ENCODE measurements around the gene VCAM1. TPM values are rescaled to one million over a fixed set of nuclear protein-coding genes. Genes with fewer than 3 reads are reported as not detected.

The VCAM1 gene
- total RNA-seq, 3 donors from 2014 or later (not counting 1 experiment from before 2014, with no cell fraction given): 0.12 to 0.15 TPM; not detected in 1

GRCh38 chr1:100759188-100759587 is 39.6 kb downstream of the VCAM1 start:
- no peaks in the 10 kb centered on the region for H3K36me3 ChIP-seq (ENCODE audit: control insufficient read depth, insufficient read depth, low read length)
- no peak overlapping the region for H3K27ac ChIP-seq (ENCODE audit: low read length)
- Mint-ChIP-seq H3K4me3 (no peak overlapping the region), H3K4me1 (no peaks in the 10 kb centered on the region), H3K9me3 (no peaks in the 10 kb centered on the region), H3K36me3 (no peaks in the 10 kb centered on the region), H3K27me3 (ENCODE audit: low read depth in 2 of 2) (peaks cover 6 to 16% of the 10 kb centered on the region in 2 donors), H3K27ac (no peak overlapping the region)
- no peak for TF ChIP-seq CTCF (IDR thresholded peaks at IDR 0.05)
- no peaks in the 10 kb centered on the region for H3K9me3 ChIP-seq (ENCODE audit: control insufficient read depth, insufficient read depth, low read length)
- intact Hi-C loops (cut with micrococcal nuclease): no loop called here
- no peaks in the 10 kb centered on the region for H3K27me3 ChIP-seq (ENCODE audit: control insufficient read depth, insufficient read depth, low read length)
- DNase-seq (no peak), ATAC-seq (no peak)
- H3K4me3 ChIP-seq (ENCODE audit: low read length): no peak overlapping the region
- 81% methylated on average over 3 of the region's 3 CpGs for WGBS (ENCODE audit: insufficient coverage)
- no peaks in the 10 kb centered on the region for H3K4me1 ChIP-seq (ENCODE audit: control insufficient read depth, insufficient read depth, low read length)

DNA sequence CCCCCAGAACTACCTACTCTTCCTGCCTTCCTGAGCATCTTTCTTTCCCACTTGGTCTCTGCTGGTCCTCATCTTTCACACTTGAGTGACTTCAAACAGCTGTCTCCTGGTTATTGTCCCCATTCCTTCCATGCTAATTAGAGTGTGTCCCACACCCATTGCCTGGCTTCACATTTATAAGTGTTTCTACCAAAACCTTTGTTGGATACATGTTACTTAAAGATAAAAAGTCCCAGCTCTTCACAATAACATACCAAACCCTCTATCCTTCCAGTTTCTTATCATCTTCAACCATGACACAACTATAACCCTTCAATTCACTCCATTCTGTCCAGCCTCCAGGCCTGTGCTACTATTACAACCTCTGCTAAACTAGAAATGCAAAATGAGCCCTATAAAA is 41.0 kb downstream of the VCAM1 start:
- no peaks in the 10 kb centered on the region for H3K4me1 ChIP-seq (ENCODE audit: control insufficient read depth, insufficient read depth, low read length)
- intact Hi-C loops (cut with micrococcal nuclease): no loop called here
- no peaks in the 10 kb centered on the region for H3K27me3 ChIP-seq (ENCODE audit: control insufficient read depth, insufficient read depth, low read length)
- peaks cover 6 to 23% of the 10 kb centered on the region in 2 donors for H3K27me3 Mint-ChIP-seq (ENCODE audit: low read depth in 2 of 2)
- no peak for ATAC-seq
- no peak overlapping the region for H3K27ac Mint-ChIP-seq
- H3K9me3 ChIP-seq (ENCODE audit: control insufficient read depth, insufficient read depth, low read length): no peaks in the 10 kb centered on the region
- H3K36me3 ChIP-seq (ENCODE audit: control insufficient read depth, insufficient read depth, low read length): no peaks in the 10 kb centered on the region
- H3K4me3 ChIP-seq (ENCODE audit: low read length): no peak overlapping the region
- no peaks in the 10 kb centered on the region for H3K36me3 Mint-ChIP-seq
- H3K27ac ChIP-seq (ENCODE audit: low read length): no peak overlapping the region
- no peak overlapping the region for H3K4me3 Mint-ChIP-seq
- DNase-seq: no peak
- no peaks in the 10 kb centered on the region for H3K4me1 Mint-ChIP-seq
- H3K9me3 Mint-ChIP-seq: no peaks in the 10 kb centered on the region
- TF ChIP-seq CTCF (IDR thresholded peaks at IDR 0.05): no peak

DNA sequence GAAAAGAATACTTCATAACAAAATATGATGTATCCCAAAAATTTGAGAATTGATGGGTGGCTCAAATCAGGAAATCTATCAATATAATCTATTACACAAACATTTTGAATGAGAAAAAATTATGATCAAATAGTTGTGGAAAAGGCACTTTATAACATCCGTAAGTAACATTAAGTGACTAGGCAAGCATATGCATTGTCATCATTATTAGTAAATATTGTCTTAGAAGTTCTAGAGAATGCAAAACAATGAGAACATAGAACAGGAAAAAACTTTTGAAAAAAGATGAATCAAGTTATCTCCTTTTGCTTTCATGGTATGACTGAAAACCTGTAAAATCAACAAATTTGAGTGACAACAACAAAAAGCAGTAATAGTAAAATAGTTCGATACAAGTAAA is 42.9 kb downstream of the VCAM1 start:
- no peak overlapping the region for H3K4me3 Mint-ChIP-seq

More for the DNA sequence above, 42.9 kb downstream of the VCAM1 start:
- Mint-ChIP-seq H3K27me3 (ENCODE audit: low read depth in 2 of 2) (peaks cover 6 to 32% of the 10 kb centered on the region in 2 donors), H3K4me1 (no peaks in the 10 kb centered on the region), H3K9me3 (no peaks in the 10 kb centered on the region), H3K36me3 (no peaks in the 10 kb centered on the region), H3K27ac (no peak overlapping the region)
- Histone ChIP-seq H3K36me3 (ENCODE audit: control insufficient read depth, insufficient read depth, low read length) (no peaks in the 10 kb centered on the region), H3K27ac (ENCODE audit: low read length) (no peak overlapping the region), H3K9me3 (ENCODE audit: control insufficient read depth, insufficient read depth, low read length) (no peaks in the 10 kb centered on the region), H3K4me3 (ENCODE audit: low read length) (no peak overlapping the region), H3K27me3 (ENCODE audit: control insufficient read depth, insufficient read depth, low read length) (no peaks in the 10 kb centered on the region), H3K4me1 (ENCODE audit: control insufficient read depth, insufficient read depth, low read length) (no peaks in the 10 kb centered on the region)
- intact Hi-C loops (cut with micrococcal nuclease): no loop called here
- TF ChIP-seq CTCF (IDR thresholded peaks at IDR 0.05): no peak
- ATAC-seq (no peak), DNase-seq (no peak)
- no CpG with 5 or more reads among the region's 2 CpGs for WGBS (ENCODE audit: insufficient coverage)

Data from natural killer cell (primary cell).